ENCODE results near the gene SOD2.

Gene SOD2

Small RNA genes within 50 kb of the gene (small RNA-seq; reads per million reads assigned to genes)
- 0.08 to 1.1 reads per million in 2 experiments for gene RNU4ATAC18P

Data from SK-N-DZ (cell line).